Endodermal cell (in vitro differentiated cells): ENCODE measurements around the gene GBP7. TPM values are rescaled to one million over a fixed set of nuclear protein-coding genes. Genes with fewer than 3 reads are reported as not detected.
"Not testable (repeated sequence)": the region's sequence is repeated elsewhere in the genome, so short reads cannot be mapped to it uniquely, and the experiment has no call there.

ENCODE experiments used
- DNase-seq: peaks from one replicate; pipeline ENCODE4 v3.0.0-alpha.2; 2017
- H3K27ac ChIP-seq: 2 replicates; pipeline ENCODE4 v1.5.1; 2013; ENCODE audit warnings: mild to moderate bottlenecking, low read depth, low read length, moderate library complexity
- H3K27me3 ChIP-seq: 2 replicates; pipeline ENCODE4 v1.6.1; 2013; ENCODE audit warnings: mild to moderate bottlenecking, low read length, moderate library complexity; ENCODE audit not compliant: insufficient read depth, control insufficient read depth, poor library complexity, severe bottlenecking
- H3K36me3 ChIP-seq: 2 replicates; pipeline ENCODE4 v1.7.0; 2013; ENCODE audit warnings: mild to moderate bottlenecking, low read length, moderate library complexity; ENCODE audit not compliant: control insufficient read depth, insufficient read depth
- H3K4me1 ChIP-seq: one replicate; pipeline ENCODE4 v1.7.0; 2013; ENCODE audit warnings: low read length; ENCODE audit not compliant: control insufficient read depth, insufficient read depth
- H3K4me3 ChIP-seq: 2 replicates; pipeline ENCODE4 v1.5.1; 2013; ENCODE audit warnings: mild to moderate bottlenecking, low read length, moderate library complexity
- H3K9ac ChIP-seq: 2 replicates; pipeline ENCODE4 v1.6.1; 2013; ENCODE audit warnings: mild to moderate bottlenecking, low read length, moderate library complexity; ENCODE audit not compliant: poor library complexity, severe bottlenecking; ENCODE audit errors: extremely low read depth
- H3K9me3 ChIP-seq: 2 replicates; pipeline ENCODE4 v1.6.1; 2013; ENCODE audit warnings: mild to moderate bottlenecking, low read length, moderate library complexity; ENCODE audit not compliant: control insufficient read depth
- H3K27ac Mint-ChIP-seq: 2 replicates; pipeline ENCODE4 v1.8.0; 2020; ENCODE audit warnings: mixed read lengths
- H3K27me3 Mint-ChIP-seq: 2 replicates; pipeline ENCODE4 v1.8.0; 2021; ENCODE audit warnings: mild to moderate bottlenecking, mixed read lengths; ENCODE audit not compliant: insufficient read depth
- H3K36me3 Mint-ChIP-seq: 2 replicates; pipeline ENCODE4 v1.8.0; 2020; ENCODE audit warnings: low read depth, mixed read lengths
- H3K4me1 Mint-ChIP-seq: 2 replicates; pipeline ENCODE4 v1.8.0; 2020; ENCODE audit warnings: mixed read lengths
- H3K4me3 Mint-ChIP-seq: 2 replicates; pipeline ENCODE4 v1.8.0; 2020; ENCODE audit warnings: mild to moderate bottlenecking, moderate library complexity, mixed read lengths
- H3K9me3 Mint-ChIP-seq: 2 replicates; pipeline ENCODE4 v1.8.0; 2020; ENCODE audit warnings: mild to moderate bottlenecking, mixed read lengths
- CTCF ChIP-seq: fragments of 200-600 bp; sonication (generic); conservative IDR thresholded peaks from 2 replicates; pipeline ENCODE4 v1.5.0; 2021; ENCODE audit warnings: antibody characterized with exemption, mild to moderate bottlenecking
- WGBS, 2 experiments: methylation state at CpG; one replicate each; pipeline versions ENCODE4 v1.1.5 to v1.1.7; 2013; ENCODE audit warnings: missing lambda C conversion rate in 2 of 2, mixed read lengths in 1 of 2; ENCODE audit not compliant: insufficient coverage in 1 of 2, insufficient read length in 1 of 2; 5-methylcytosine and 5-hydroxymethylcytosine counted together
- long read RNA-seq, 4 experiments: library from polyadenylated mRNA in 2 of 4; library from RNA in 1 of 4; library from capped mRNA in 1 of 4; stranded (forward) in 3 of 4; unstranded in 1 of 4; transcript quantifications; one replicate each; pipeline ENCODE4 v2.0.0, GENCODE V29; 2020 to 2021; ENCODE audit warnings: inconsistent platforms in 1 of 4
- polyA plus RNA-seq, 2 experiments: library from polyadenylated mRNA; stranded (reverse); fragments of 50-300 nt; gene quantifications; one replicate each; pipeline ENCODE4 v1.2.3, GENCODE V29; 2013
- total RNA-seq, 2 donors: library from RNA; stranded (reverse); fragmentation: NEBNext Ultra II Directional in 1 of 2; extraction: Animal tissue kit (Norgen Biotek cat#: 25700) in 1 of 2; gene quantifications; 2 replicates in 1 of 2; 3 replicates in 1 of 2; pipeline ENCODE4 v1.2.1, GENCODE V29; 2021

The GBP7 gene
- total RNA-seq, result not detected
- polyA plus RNA-seq (2013, experiment 1 of 2), result not detected
- polyA plus RNA-seq (2013, experiment 2 of 2), result not detected
- long read RNA-seq, experiment 1, result 0 reads
- long read RNA-seq, experiment 2, result 0 reads
- long read RNA-seq, experiment 3, result 0 reads
- long read RNA-seq, experiment 4, result 0 reads

GRCh38 chr1:89175601-89176256 lies at the start of gene GBP7:
TSS of gene GBP7 (minus strand) at chr1:89176003. CDS start at chr1:89171935, 4,068 bp downstream.
- H3K9ac ChIP-seq, result no peak within 1 kb of the TSS
- no peak for DNase-seq
- no peaks in the 10 kb centered on the region for H3K27me3 ChIP-seq
- H3K9me3 ChIP-seq, result no peaks in the 10 kb centered on the region
- H3K27ac ChIP-seq, result no peak within 1 kb of the TSS
- H3K36me3 ChIP-seq, result no peaks in the 10 kb centered on the region
- Mint-ChIP-seq H3K4me3 (no peak within 1 kb of the TSS), H3K27ac (no peak within 1 kb of the TSS), H3K36me3 (no peaks in the 10 kb centered on the region), H3K9me3 (no peaks in the 10 kb centered on the region), H3K4me1 (no peaks in the 10 kb centered on the region), H3K27me3 (no peaks in the 10 kb centered on the region)
- no peak for TF ChIP-seq CTCF
- no peaks in the 10 kb centered on the region for H3K4me1 ChIP-seq
- no peak within 1 kb of the TSS for H3K4me3 ChIP-seq

- peaks cover 43% of the 10 kb centered on the region for H3K9me3 Mint-ChIP-seq
- Histone ChIP-seq H3K27ac (no peak overlapping the region), H3K9me3 (peaks cover 20% of the 10 kb centered on the region), H3K4me1 (no peaks in the 10 kb centered on the region), H3K4me3 (no peak overlapping the region), H3K27me3 (no peaks in the 10 kb centered on the region), H3K36me3 (no peaks in the 10 kb centered on the region), H3K9ac (no peak overlapping the region)
- H3K27me3 Mint-ChIP-seq, result no peaks in the 10 kb centered on the region
- H3K36me3 Mint-ChIP-seq, result no peaks in the 10 kb centered on the region
- no peak for TF ChIP-seq CTCF
- no peak for DNase-seq
- H3K27ac Mint-ChIP-seq, result no peak overlapping the region
- peaks cover 15% of the 10 kb centered on the region for H3K4me1 Mint-ChIP-seq
- WGBS, 2 experiments, result 83% methylated on average over 1 of the region's 1 CpG; no CpG with 5 or more reads in 1 of the 2 experiments
- no peak overlapping the region for H3K4me3 Mint-ChIP-seq
Measured at GRCh38 chr1:89221341-89221740, 45.5 kb upstream of the GBP7 start.

- not testable (repeated sequence) for H3K27me3 Mint-ChIP-seq, H3K36me3 Mint-ChIP-seq, DNase-seq, H3K4me3 ChIP-seq, H3K36me3 ChIP-seq, H3K27ac Mint-ChIP-seq, H3K4me1 ChIP-seq, H3K9ac ChIP-seq, H3K27me3 ChIP-seq, H3K27ac ChIP-seq, H3K4me3 Mint-ChIP-seq
- peaks cover 15% of the 10 kb centered on the region for H3K4me1 Mint-ChIP-seq
- H3K9me3 Mint-ChIP-seq, result peaks cover 40% of the 10 kb centered on the region
- H3K9me3 ChIP-seq, result peaks cover 20% of the 10 kb centered on the region
Measured at GRCh38 chr1:89219851-89220250, 44.0 kb upstream of the GBP7 start.

GRCh38 chr1:89218941-89219340 lies 43.1 kb upstream of the GBP7 start:
- H3K9me3 Mint-ChIP-seq, result peaks cover 40% of the 10 kb centered on the region
- not testable (repeated sequence) for H3K4me3 Mint-ChIP-seq, H3K27me3 Mint-ChIP-seq, H3K36me3 Mint-ChIP-seq, H3K27ac Mint-ChIP-seq, H3K4me1 ChIP-seq, H3K9ac ChIP-seq, H3K27me3 ChIP-seq, H3K27ac ChIP-seq, H3K36me3 ChIP-seq, DNase-seq
- H3K9me3 ChIP-seq, result peaks cover 21% of the 10 kb centered on the region
- H3K4me3 ChIP-seq, result peak overlapping the region; percentile 52
- 89 to 100% methylated on average over 1 to 3 of the region's 3 CpGs for whole genome bisulfite sequencing, 2 experiments
- peaks cover 15% of the 10 kb centered on the region for H3K4me1 Mint-ChIP-seq
